ENCODE results near the gene PPP1R37.

The PPP1R37 gene

DNA sequence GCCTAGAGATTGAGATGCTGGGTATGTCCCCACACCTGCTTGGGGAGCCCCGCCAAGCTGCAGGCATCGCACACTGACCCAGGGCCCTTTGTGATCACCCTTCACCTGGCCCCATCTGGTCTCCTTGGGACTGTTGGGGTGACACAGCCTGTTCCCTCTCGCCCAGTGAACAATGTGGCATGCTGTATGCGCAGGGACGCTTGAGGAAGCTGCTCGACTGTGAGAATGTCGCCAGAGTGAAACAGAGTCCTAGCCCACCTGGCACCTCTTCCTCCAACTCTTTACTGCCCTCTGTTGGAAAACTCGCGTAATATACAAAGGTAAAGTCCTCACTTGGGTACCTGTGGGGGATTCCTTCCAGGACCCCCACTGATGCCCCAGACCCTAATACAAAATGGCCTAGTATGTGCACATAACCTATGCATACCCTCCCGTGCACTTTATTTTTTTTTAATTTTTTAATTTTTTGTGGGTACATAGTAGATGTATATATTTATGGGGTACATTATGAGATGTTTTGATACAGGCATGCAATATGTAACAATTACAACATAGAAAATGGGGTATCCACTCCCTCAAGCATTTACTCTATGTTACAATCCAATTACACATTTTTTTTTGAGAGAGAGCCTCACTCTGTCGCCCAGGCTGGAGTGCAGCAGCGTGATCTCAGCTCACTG, 94.6 kb downstream of the PPP1R37 start:
- in situ Hi-C loops (cut with MboI; ENCODE audit: low sequenced_read_pairs): no loop called here

DNA sequence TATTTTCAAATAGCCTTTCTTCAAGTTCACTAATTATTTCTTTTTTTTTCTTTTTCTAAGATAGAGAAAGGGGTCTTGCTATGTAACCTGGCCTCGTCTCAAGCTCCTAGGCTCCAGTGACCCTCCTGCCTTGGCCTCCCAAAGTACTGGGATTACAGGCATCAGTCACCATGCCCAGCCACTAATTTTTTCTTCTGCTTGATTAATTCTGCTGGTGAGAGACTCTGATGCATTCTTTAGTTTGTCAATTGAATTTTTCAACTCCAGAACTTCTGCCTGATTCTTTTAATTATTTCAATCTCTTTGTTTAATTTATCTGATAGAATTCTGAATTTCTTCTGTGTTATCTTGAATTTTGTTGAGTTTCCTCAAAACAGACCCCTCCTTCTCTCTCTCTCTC, 97.0 kb downstream of the PPP1R37 start:
- in situ Hi-C loops (cut with MboI; ENCODE audit: low sequenced_read_pairs): no loop called here

DNA sequence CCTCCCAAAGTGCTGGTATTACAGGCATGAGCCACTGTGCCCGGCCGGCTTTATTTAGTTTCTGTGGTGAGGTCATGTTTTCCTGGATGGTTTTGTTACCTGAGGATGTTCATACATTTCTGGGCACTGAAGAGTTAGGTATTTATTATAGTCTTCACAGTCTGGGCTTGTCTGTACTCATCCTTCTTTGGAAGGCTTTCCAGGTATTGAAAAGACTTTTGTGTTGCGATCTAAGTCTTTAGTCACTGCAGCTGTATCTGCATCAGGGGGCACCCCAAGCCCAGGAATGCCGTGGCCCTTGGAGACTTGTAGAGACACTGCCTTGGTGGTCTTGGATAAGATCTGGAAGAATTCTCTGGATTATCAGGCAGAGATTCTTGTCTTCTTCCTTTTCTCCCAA, 98.4 kb downstream of the PPP1R37 start:
- in situ Hi-C loops (cut with MboI; ENCODE audit: low sequenced_read_pairs): no loop called here

DNA sequence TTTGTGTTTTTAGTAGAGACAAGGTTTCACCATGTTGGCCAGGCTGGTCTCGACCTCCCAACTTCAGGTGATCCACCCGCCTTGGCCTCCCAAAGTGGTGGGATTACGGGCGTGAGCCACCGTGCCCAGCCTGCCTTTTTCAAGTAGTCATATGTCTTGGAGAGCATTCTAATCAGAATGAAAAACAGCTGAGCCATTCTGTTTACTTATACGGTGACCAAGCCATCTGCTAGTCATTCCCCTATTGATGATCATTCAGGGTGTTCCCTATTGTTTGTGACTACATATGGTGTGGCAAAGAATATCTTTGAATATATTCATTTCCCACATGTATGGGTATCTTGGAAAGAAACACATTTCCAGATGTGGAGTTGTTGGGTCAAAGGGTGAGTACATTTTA, 102.8 kb downstream of the PPP1R37 start:
- in situ Hi-C loops (cut with MboI; ENCODE audit: low sequenced_read_pairs): no loop called here

All from HL-60/S4 (cell line).